NCI-H524 treated with DMSO at 0.1 percent for 48 hours (cell line): ENCODE measurements around the gene EARS2.
"Not testable (repeated sequence)": the region's sequence is repeated elsewhere in the genome, so short reads cannot be mapped to it uniquely, and the experiment has no call there.

Experiments used
- DNase-seq: peaks from one replicate; lab custom pipeline; 2025; lab: John Stamatoyannopoulos, UW

The EARS2 gene

DNA sequence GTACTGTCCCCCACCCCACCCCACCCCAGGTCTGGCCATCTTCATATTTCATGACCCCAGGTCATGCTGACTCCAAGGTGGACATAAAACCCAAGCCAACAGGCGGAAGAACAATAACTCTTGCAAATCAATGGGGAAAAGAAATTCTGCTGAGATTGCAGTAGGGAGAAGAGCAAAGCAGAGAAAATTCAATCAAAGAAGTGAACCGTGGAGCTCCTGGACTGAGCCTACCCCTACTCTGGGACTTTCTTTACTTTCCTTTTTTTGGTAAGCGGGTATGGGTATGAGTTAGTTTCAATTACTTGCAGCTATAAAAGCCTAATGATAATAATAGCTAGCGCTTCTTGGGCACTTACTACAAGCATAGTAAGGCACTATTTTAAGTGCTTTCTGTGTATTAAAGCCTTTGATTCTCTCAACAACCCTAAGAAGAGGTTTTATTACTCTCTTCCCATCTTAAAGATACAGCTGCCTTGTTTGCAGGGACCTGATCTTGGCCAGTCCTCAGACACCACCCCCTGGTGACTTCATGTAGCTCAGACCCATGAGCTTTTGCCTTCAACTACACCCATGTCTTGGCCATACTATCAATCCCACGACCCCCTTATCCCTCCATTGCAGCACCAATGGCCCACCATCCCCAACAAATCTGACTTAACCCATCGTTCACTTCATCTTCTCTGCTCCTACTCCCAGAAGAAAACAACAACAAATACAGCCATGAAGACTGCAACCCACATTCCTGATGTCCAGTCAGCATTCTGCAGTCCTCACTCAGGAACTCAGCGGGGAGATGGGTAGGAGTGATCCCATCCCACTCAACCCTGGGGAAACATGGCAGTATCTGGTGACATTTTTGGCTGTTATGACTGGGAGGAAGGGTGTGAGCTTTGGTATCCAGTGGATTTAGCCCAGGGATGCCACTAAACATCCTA, 51.2 kb downstream of the EARS2 start:
- DNase-seq: no peak

DNA sequence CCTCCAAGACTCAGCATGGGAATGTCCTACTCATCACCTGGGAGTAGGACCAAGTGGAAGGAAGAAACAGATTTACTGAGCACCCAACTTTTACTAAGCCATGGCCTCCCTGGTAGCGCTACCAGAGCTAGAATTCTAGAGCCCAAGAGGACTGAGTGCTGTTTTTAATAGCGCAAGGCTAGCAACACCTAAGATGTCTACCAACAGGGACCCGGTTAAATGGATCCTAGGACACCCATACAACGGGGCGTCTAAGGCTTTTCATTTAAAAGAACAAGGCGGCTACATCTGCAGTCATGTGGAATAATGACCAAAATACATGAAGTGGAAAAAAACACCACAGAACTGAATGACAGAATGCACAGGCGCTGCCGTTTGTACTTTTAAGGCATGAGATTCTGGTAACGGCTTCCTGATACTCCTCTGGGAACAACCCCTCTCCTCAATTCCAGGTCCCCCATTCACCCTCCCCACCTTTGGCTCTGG, 51.9 kb downstream of the EARS2 start:
- no peak for DNase-seq

DNA sequence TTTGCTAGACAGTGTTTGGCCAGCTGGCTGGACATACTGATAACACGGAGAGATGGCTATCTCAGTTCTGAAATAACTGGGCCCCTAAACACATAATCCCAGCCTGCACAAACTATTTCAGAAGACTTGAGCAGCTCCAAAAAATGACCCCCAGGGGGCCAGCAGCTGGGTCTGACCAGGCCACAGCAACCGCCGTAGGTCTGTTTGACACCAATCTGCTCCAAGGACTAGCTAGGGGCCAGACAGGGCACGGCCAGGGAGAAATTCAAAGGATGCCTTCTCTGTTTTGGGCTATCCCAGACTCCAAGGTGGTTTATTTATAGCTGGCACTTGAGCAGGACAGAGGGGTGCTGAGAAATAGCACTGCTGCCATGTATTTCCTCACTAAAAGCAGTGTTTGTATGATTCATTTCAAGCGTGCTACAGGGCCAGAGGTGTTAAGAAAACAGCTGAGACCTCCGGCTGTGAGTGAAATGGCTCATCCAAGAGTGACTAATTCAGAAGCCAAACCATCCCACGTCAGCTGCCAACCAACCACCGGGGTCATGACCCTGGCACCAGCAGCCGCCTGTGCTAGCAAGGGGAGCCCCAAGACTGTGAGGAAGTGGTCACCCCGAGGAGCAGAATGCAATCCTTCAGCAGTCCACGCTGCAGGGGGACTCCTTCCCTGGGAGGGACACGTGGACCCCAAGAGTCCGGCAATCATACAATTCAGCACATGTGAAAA, 52.5 kb downstream of the EARS2 start:
- no peak for DNase-seq

DNA sequence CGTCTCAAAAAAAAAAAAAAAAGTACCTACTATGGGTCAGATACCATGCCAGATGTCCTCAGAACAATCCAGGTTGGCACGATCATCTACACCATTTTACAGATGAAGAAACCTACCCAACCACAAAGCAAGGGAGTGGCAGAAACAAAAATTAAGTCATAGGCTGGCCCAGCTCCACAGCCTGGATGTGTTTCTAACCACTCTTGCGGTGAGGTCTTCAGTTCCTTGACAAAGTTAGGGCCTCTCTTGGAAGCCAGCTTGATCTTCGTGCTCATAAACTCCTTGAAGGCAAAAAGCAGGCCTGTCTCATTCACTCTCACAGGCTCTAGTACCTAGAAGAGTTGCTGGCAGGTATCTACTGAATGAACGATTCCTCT, 53.1 kb downstream of the EARS2 start:
- no peak for DNase-seq

DNA sequence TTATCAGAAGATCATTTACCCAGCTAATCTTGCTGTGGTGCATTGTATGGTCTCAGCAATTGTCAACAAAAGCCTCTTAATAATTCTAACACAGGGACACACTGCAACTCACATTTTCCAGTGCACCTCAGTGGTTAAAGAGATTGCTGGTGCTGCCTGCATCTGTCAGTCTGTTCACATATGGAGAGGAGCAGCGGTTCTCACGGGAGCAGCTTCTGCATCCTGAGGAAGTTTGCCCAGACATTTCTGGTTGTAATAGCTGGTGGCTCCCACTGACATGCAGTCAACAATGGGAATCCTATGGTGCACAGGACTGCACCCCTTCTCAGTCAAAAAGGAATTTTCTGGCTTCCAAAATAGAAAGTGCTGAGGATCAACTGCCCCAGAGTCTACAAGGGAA, 54.7 kb downstream of the EARS2 start:
- no peak for DNase-seq

DNA sequence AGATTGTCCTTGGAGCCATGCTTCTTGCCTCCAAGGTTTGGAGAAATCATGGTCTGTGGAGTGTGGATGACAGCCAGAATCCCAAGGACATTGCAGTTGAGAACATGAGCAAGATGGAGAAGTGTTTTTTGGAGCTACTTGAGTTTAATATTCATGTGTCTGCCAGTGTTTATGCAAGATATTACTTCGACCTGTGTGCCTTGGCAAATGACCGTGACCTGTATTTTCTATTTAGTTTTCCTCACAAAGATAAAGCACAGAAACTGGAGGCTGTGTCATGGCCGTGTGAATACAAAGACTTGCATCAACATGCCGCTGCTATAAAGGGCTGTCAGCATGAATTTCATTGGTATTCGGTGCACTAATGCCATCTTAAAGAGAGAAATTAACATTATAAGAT, 55.9 kb downstream of the EARS2 start:
- DNase-seq: no peak

DNA sequence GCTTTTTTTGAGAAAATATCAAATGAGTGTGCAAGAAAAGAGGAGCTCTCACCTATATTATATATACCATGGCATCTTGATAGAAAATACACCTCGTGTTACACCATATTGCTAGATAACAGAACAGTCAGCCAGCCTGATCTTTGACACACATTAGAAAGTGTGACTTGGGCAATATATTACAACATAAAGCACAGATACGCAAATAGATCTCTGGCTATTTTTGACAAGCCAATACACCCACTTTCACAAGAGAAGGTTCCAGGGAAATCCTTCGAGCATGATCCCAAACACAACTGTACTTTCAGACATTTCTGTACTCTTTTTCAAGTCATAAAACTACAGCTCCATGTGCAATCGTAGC, 56.3 kb downstream of the EARS2 start:
- no peak for DNase-seq

DNA sequence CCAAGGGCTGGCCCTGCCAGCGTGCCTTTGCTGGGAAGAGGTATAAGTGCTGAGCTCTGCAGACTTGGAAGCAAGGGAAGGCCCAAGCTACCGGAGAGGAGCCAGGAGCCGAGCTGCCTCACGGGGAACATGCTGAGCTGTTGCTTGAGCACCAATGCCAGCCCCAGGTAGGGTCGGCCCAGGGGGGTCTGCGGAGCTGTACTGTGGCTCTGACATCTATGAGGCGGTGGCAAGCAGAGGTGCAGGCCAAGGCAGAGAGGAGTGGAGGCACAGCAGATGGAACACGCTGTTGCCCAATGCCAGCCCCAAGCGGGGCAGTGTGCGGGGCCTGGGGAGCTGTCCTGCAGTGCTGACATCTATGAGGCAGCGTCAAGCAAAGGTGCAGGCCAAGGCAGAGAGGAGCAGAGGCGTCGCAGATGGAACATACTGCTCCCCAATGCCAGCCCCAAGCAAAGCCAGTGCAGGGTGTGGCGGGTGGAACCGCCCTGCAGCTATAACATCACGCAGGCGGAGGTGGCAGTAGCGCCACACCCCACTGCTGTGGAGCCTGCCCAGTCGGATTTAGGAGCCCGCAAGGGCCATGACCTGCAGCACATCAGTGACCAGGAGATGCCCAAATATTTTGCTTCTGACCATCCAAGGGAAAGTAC, 56.8 kb downstream of the EARS2 start:
- DNase-seq: no peak

DNA sequence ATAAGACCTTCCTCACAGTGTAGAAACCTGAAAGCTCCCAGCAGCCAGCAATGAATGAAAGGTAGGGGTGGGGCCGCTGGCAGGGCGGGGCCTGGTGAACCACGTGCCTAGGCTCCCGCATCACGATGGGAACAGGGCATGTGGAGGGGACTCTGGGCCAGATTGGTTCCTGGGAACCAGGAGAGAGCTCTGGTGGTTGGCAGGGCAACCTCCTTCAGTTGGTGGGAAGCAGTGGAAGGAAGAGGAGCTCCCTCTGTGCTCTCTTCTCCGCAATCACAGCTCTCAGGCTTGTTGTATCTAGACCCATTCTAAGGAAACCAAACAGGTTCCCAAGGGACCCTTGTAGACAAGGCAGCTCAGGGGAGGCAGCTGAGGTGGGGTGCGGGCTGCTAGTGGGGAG, 57.3 kb downstream of the EARS2 start:
- no peak for DNase-seq

DNA sequence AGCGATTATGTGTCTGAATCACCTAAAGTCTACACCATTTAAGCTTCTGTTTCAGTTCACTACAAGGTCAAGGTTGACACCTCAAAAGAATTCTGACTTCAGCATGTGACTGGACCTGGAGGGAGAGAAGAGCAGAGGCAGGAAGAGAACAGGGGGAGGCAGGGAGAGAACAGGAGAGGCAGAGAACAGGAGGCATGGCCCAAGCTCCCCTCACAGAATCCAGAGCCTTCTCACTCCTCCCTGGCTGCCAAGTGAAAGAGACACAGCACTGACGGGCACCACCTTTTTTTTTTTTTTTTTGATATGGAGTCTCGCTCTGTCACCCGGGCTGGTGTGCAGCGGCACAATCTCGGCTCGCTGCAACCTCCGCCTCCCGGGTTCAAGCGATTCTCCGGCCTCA, 58.3 kb downstream of the EARS2 start:
- DNase-seq: no peak

DNA sequence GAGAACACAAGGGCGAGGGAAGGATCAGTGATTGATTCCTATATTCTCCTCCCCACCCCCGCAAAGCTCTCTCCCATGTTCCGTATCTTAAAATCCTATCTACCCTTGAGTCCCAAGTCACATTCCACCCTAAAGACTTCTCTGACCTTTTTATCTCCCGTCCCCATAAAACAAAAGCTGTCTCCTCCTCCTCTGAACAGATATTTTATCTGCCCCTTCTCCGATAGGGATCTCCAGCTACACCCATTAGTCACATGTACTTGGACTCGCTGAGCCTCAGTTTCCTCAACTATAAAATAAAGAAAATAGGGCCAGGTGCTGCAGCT, 59.6 kb downstream of the EARS2 start:
- DNase-seq: no peak

DNA sequence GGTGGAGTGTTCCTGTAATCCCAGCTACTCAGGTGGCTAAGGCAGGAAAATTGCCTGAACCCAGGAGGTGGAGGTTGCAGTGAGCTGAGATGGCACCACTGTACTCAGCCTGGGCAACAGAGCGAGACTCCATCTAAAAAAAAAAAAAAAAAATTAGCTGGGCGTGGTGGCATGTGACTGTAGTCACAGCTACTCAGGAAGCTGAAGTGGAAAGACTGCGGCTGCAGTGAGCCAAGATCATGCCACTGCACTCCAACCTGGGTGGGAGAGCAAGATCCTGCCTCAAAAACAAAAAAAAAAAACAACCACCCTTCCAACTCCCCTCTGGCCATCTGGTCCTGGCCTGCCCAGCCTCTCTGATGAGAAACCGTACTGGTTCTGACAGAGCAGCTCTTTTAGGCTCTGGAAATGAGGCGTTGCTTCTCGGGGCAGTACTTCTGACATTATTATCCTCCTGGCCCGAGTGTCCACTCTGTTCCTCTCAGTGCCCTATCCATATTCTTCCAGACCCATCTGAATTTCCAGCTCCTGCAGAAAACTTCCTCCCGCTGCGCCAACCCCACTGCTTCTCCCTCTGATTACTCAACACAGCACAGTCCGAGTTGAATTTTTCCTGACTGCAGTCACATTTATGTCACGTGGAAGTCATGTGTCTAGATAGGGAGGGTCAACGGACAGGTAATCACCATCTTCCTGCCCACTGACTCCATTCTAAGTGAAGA, 60.2 kb downstream of the EARS2 start:
- no peak for DNase-seq

DNA sequence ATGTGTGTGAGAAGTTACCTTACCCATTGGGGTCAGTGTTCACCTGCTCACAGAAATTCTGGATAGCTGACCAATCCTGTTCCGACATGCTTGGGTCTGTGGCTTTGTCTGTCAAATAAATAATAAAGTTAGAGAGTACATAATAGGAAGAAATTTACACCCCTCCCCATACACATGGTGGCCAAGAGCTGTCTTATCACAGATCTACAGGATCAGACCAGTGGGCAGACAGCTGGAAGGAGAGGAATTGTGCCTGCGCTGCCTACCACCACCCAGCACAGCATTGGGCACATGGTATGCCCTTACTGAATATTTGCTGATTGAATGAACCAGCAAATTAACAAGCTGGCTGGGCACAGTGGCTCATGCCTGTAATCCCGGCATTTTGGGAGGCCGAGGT, 61.5 kb downstream of the EARS2 start:
- DNase-seq: no peak

DNA sequence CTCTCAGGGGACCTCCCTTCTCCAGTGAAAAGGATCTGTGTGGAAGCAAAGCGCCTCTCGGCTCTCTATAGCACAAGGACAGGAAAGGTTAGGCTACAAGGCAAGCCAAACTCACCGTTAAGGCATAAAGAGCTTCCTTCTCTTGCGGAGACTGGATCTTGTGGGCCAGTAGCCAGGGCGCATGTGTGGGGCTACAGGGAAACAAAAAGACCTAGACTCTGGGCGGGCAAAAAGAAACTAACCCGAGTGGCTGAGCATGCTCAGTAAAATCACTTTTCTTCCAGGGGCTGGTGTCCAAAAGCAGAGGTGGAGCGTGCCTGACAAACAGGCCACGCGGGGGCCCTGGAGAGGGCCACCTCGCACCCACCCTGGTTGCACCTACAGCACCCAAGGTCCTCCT, 63.0 kb downstream of the EARS2 start:
- no peak for DNase-seq

DNA sequence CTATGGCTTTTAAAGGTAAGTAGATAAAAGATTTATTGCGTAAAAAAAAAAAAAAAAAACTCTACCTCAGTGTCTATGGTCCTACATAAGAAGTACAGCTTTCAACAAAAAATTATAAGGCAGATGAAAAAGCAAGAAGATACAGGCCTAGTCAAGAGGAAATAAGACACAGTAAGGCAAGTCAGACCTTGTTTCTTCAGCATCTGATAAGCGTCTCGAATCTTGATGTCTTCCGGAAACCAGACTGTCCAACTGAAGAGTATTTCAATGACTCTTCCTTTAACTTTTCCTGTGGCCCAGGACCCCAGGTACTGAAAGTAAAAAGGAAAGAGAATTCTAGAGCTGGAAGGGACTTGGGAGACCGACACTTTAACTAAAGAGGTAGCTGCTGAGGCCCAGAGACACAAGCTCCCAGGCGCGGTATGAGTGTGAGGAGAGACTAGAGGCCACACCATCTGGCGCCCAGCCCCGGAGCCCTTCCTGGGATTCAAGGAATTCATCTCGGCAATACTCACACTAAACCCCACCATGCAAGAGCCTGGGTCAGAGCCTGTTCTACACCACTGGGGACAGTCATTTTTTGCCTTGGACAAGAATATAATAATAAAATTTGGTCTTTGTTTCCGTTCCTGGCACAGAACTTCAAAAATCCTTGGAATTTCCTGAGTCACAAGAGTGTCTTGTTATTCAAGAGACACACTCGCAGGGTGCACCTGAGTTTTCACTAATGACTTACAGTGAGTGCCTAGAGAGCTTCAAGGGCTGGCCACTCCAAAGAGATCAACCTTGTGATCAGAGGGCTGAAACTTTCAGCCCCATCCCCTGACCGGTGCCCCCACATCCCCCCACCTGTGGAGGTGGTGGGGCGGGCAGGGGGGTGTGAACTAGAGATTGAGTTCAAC, 65.4 kb downstream of the EARS2 start:
- no peak for DNase-seq

DNA sequence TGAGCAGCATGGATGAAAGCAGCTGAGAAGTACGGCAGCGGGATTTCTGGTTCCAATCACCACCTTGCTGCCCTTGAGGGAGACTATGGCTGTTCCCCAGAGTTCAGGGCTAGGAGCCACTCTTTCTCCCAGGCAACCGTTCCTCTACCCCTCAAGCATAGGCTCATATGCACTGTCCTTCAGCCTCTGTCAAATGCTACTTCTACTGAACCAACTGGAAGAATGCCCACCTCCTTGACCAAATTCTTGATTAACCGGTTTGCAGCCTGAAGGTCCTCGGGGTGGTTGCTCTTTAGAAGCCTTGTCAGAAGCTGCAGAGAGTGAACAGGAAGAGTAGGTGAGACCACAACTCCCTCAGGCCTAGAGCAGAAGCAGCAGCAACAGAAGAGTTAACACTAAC, 70.7 kb downstream of the EARS2 start:
- DNase-seq: no peak

DNA sequence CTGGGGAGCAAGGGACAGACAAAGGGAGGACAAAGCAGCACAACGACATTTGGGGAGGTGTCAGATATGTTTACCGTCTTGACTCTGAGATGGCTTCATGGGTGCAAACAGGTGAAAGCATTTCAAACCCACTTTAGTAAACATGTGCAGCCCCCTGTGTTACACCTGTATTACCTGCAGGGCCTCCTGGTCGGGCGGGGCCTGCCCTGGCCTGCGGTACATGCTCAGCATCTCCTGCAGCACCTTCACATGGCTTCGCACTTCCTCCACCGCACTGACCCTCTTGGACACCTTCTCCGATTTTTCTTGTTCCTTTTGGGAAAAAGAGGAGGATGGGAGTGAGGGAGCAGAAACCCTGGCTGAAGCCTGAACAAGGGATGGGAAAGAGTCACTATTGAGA, 71.3 kb downstream of the EARS2 start:
- DNase-seq: no peak

DNA sequence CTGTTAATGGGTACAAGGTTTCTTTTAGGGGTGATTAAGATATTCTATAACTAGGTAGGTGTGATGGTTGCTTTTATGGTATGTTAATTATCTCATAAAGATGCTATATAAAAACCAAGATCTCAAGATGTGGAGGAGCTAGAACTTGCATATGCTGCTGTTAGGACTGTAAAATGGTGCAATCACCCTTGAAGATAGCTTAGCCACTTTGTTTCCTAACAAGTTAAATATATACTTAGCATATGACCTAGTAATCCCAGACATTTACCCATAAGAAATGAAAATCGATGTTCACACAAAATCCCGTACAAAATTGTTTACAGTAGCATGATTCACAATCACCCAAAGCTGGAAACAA, 71.9 kb downstream of the EARS2 start:
- no peak for DNase-seq

DNA sequence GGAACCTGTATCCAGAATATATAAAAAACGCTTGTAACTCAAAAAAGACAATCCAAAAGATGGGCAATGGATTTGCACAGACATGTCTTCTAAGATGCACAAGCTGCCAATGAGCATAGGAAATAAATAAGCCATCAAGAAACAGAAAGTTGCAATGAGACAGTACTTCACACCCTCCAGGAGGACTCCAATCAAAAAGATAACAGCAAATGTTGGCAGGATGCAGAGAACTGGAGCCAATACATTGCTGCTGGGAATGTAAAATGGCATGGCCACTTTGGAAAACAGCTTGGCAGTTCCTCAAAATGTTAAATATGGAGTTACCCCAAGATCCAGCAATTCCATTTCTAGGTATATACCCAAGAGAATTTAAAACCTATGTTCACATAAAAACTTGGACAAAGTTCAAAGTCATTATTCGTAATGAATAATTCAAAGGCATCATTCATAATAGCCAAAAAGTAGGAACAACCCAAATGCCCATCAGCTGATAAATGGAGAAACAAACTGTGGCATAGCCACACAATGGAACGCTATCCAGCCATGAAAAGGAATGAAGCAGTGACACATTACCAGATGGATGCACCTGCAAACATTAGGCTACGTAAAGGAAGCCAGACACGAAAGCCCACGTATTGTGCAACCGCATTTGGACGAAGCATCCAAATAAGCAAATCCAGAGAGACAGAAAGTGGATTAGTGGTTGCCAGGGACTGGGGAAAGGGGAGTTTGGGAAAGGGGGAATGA, 72.5 kb downstream of the EARS2 start:
- no peak for DNase-seq

DNA sequence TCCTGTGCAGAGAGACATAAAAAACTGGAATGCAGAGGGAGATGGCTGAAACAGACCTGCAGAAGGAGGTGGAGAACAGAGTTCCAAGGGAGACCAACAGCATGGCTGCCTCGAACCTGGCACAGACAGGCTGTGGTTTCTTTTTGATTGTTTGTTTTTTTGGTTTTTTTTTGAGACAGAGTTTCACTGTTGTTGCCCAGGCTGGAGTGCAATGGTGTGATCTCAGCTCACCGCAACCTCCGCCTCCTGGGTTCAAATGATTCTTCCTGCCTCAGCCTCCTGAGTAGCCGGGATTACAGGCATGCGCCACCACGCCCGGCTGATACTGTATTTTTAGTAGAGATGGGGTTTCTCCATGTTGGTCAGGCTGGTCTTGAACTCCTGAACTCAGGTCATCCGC, 73.7 kb downstream of the EARS2 start:
- not testable (repeated sequence) for DNase-seq

DNA sequence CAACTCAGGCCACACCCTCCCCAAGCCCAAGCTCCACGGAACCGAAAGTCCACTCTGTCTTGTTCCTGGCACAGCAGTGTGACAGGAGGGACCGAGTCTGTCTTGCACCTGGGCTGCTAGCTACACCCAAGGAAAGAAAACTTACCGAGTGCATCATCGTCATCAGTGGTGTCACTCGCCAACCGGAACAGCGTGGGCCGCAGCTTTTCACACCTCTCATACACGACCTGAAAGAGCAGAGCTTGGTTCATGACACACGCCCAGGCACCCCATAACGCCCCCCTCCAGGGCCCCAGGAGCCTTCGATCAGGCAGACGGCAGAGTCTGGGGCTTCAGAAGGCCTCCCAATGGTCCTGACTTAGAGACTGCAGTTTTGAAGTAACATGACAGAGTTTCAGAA, 74.4 kb downstream of the EARS2 start:
- no peak for DNase-seq
